HepG2 (cell line): ENCODE results near the gene DRC7. TPM values are rescaled to one million over a fixed set of nuclear protein-coding genes. Genes with fewer than 3 reads are reported as not detected.

Experiments
- ATAC-seq: fragments of 200-7000 bp; cut with Tn5 transposase; 3 replicates; pipeline ENCODE4 v1.9.1; 2020; ENCODE audit warnings: mild to moderate bottlenecking, moderate library complexity
- BruUV-seq: library from RNA; stranded (reverse); fragments of 400-500 nt; replicated peaks from 2 replicates; lab custom pipeline; 2021; lab: Mats Ljungman, UMichigan
- CTCF ChIA-PET: fragments of 300-600 bp; formaldehyde crosslinking; extraction: SDS; loops from one replicate; lab custom pipeline; 2021; ENCODE audit warnings: low total read pairs, inconsistent platforms, low intra/inter-chr PET ratio; lab: Yijun Ruan, JAX
- POLR2A ChIA-PET: fragments of 350-600 bp; sonication (Branson Sonifier 250); formaldehyde crosslinking; loops from one replicate; lab custom pipeline; 2020; ENCODE audit warnings: antibody characterized with exemption, inconsistent platforms; lab: Yijun Ruan, JAX
- DNase-seq: peaks from one replicate; pipeline ENCODE4 v3.0.0-alpha.2; 2015; ENCODE audit warnings: low spot score
- FAIRE-seq: peaks from 3 replicates; lab custom pipeline; 2011; peaks lifted over from hg19 to GRCh38; lab: Jason Lieb, UNC
- H2AFZ ChIP-seq: one replicate; pipeline ENCODE4 v1.6.1; 2011; ENCODE audit warnings: low read length, inconsistent platforms
- H3K27ac ChIP-seq: fragments of 300-600 bp; 3 replicates; pipeline ENCODE4 v1.8.0; 2011; ENCODE audit warnings: mixed run types, mild to moderate bottlenecking, mixed read lengths, low read length, inconsistent platforms; ENCODE audit not compliant: insufficient read depth; ENCODE audit errors: extremely low read length
- H3K27me3 ChIP-seq, 2 experiments: fragments of 200-600 bp in 1 of 2; 2 replicates in 1 of 2; 3 replicates in 1 of 2; pipeline versions ENCODE4 v1.6.0 to v1.8.0; 2011; ENCODE audit warnings: low read length in 2 of 2, mild to moderate bottlenecking in 2 of 2, moderate library complexity in 2 of 2, inconsistent platforms in 1 of 2; ENCODE audit not compliant: insufficient read depth in 2 of 2, control insufficient read depth in 1 of 2
- H3K36me3 ChIP-seq, 2 experiments: fragments of 200-600 bp in 1 of 2; replicated peaks in 1 of 2; 2 replicates in 1 of 2; 3 replicates in 1 of 2; pipeline versions ENCODE4 v1.5.1 to v1.8.0; 2011; ENCODE audit warnings: low read length in 2 of 2, inconsistent platforms in 1 of 2; ENCODE audit not compliant: insufficient read depth in 2 of 2, control insufficient read depth in 1 of 2
- H3K4me1 ChIP-seq: 2 replicates; pipeline ENCODE4 v1.5.1; 2012; ENCODE audit warnings: low read length, inconsistent platforms; ENCODE audit not compliant: insufficient read depth
- H3K4me2 ChIP-seq: 2 replicates; pipeline ENCODE4 v1.6.0; 2011; ENCODE audit warnings: low read depth, low read length, inconsistent platforms
- H3K4me3 ChIP-seq, 3 experiments: fragments of 200-600 bp in 1 of 3; sonication (generic), shearing (Covaris generic) in 1 of 3; replicated peaks in 1 of 3; 2 replicates each; pipeline ENCODE4 v1.5.1; 2011 to 2016; ENCODE audit warnings: low read length in 3 of 3, inconsistent platforms in 2 of 3, low read depth in 2 of 3, mild to moderate bottlenecking in 2 of 3, control low read depth in 1 of 3, mixed read lengths in 1 of 3; ENCODE audit not compliant: insufficient read depth in 1 of 3
- H3K79me2 ChIP-seq: one replicate; pipeline ENCODE4 v1.6.1; 2011; ENCODE audit warnings: low read length, inconsistent platforms; ENCODE audit not compliant: insufficient read depth
- H3K9ac ChIP-seq: 2 replicates; pipeline ENCODE4 v1.6.0; 2011; ENCODE audit warnings: mild to moderate bottlenecking, low read depth, low read length, inconsistent platforms; ENCODE audit not compliant: insufficient read depth
- H3K9me3 ChIP-seq: 2 replicates; pipeline ENCODE4 v1.5.1; 2012; ENCODE audit warnings: mild to moderate bottlenecking, low read length
- H4K20me1 ChIP-seq: 2 replicates; pipeline ENCODE4 v1.6.0; 2011; ENCODE audit warnings: inconsistent platforms, mild to moderate bottlenecking, low read length, moderate library complexity; ENCODE audit not compliant: insufficient read depth
- ARID5B ChIP-seq: IDR thresholded peaks from 2 replicates; pipeline ENCODE4 v1.4.0; 2020; ENCODE audit warnings: mild to moderate bottlenecking, missing genetic modification reagents
- ATAD3A ChIP-seq: sonication (generic); formaldehyde crosslinking; IDR thresholded peaks from 2 replicates; pipeline ENCODE4 v1.4.0; 2020; ENCODE audit warnings: missing genetic modification reagents
- ATRX ChIP-seq: sonication (generic); formaldehyde crosslinking; IDR thresholded peaks from 2 replicates; pipeline ENCODE4 v1.4.0; 2020; ENCODE audit warnings: missing genetic modification reagents, borderline replicate concordance
- GPBP1L1 ChIP-seq: sonication (generic); formaldehyde crosslinking; IDR thresholded peaks from 2 replicates; pipeline ENCODE4 v1.5.0; 2020; ENCODE audit warnings: mild to moderate bottlenecking, missing genetic modification reagents
- HIC2 ChIP-seq: sonication (generic); formaldehyde crosslinking; IDR thresholded peaks from 2 replicates; pipeline ENCODE4 v1.9.0; 2022; ENCODE audit warnings: low read depth, missing genetic modification reagents
- MED8 ChIP-seq: sonication (generic); formaldehyde crosslinking; IDR thresholded peaks from 2 replicates; pipeline ENCODE4 v1.8.1; 2023; ENCODE audit warnings: mild to moderate bottlenecking, missing genetic modification reagents; ENCODE audit not compliant: insufficient replicate concordance
- TAF15 ChIP-seq: fragments of 200-400 bp; formaldehyde crosslinking; IDR thresholded peaks from one replicate; pipeline ENCODE4 v1.6.1; 2018; ENCODE audit warnings: mild to moderate bottlenecking, low read depth, low read length; ENCODE audit not compliant: poor library complexity, severe bottlenecking
- ZBTB2 ChIP-seq: sonication (generic); formaldehyde crosslinking; IDR thresholded peaks from 2 replicates; pipeline ENCODE4 v1.8.0; 2022; ENCODE audit warnings: low read depth, missing genetic modification reagents
- ZFP36 ChIP-seq: fragments of 150-350 bp; IDR thresholded peaks from 2 replicates; pipeline ENCODE4 v1.6.1; 2018; ENCODE audit warnings: borderline replicate concordance, low read length, low read depth; ENCODE audit not compliant: partially characterized antibody
- ZNF362 ChIP-seq: sonication (generic); formaldehyde crosslinking; IDR thresholded peaks from 2 replicates; pipeline ENCODE4 v1.4.0; 2020; ENCODE audit warnings: missing genetic modification reagents, mild to moderate bottlenecking, borderline replicate concordance
- ZNF543 ChIP-seq: sonication (generic); formaldehyde crosslinking; IDR thresholded peaks from 2 replicates; pipeline ENCODE4 v1.4.0; 2020; ENCODE audit warnings: mild to moderate bottlenecking, missing genetic modification reagents
- ZNF788 ChIP-seq: sonication (generic); formaldehyde crosslinking; IDR thresholded peaks from 2 replicates; pipeline ENCODE4 v1.5.0; 2020; ENCODE audit warnings: mild to moderate bottlenecking, missing genetic modification reagents, borderline replicate concordance
- WGBS: methylation state at CpG from one replicate; pipeline ENCODE4 v1.1.6; 2017; ENCODE audit warnings: low lambda C conversion rate; 5-methylcytosine and 5-hydroxymethylcytosine counted together
- in situ Hi-C: cut with HindIII; loops from 2 replicates; pipeline ENCODE4 v1.10.0; 2017; ENCODE audit warnings: low pct_unique_long_range_greater_than_20kb; ENCODE audit not compliant: extremely low pct_ligation_motif_present
- intact Hi-C: fragments of 100-400 bp; cut with micrococcal nuclease; formaldehyde crosslinking; loops from one replicate; pipeline ENCODE4 v1.10.0; 2022; ENCODE audit not compliant: unreplicated experiment
- polyA plus RNA-seq, 8 experiments: library from polyadenylated mRNA; depleted of rRNA in 3 of 8; stranded (reverse) in 7 of 8; unstranded in 1 of 8; fragments of >200 nt; fragmentation: Illumina TruSeq in 4 of 8; extraction: Trizol in 4 of 8; gene quantifications; 2 replicates each; pipeline versions ENCODE4 v1.2.1 to v1.2.3, GENCODE V29; 2011 to 2016; ENCODE audit warnings: low read depth in 4 of 8, missing spikeins in 1 of 8, mixed read lengths in 1 of 8; ENCODE audit not compliant: insufficient read depth in 1 of 8
- total RNA-seq, 5 experiments: library from RNA; depleted of rRNA; stranded (reverse); fragments of >200 nt; fragmentation: Illumina TruSeq; extraction: Trizol; gene quantifications; 2 replicates each; pipeline ENCODE4 v1.2.3, GENCODE V29; 2016; ENCODE audit warnings: low read depth in 1 of 5

DRC7 gene
- total and polyA plus RNA-seq, 2 of the 13 experiments (the other 11 are each of a cell fraction or from before 2014, with no cell fraction given) = 2.7 to 3.4 TPM

GRCh38 chr16:57751539-57752202 lies 57.1 kb downstream of the DRC7 start:
- POLR2A ChIA-PET = no interaction called here
- Histone ChIP-seq H3K4me2 (no peak overlapping the region), H3K9me3 (no peaks in the 10 kb centered on the region), H3K4me3 (no peak overlapping the region), H3K9ac (no peak overlapping the region), H3K79me2 (no peaks in the 10 kb centered on the region), H3K36me3 (peaks cover 27 to 28% of the 10 kb centered on the region in 2 experiments; a peak in 4 of 5 replicates), H3K27me3 (no peaks in the 10 kb centered on the region), H2AFZ (no peak overlapping the region), H4K20me1 (no peaks in the 10 kb centered on the region), H3K4me1 (no peaks in the 10 kb centered on the region), H3K27ac (no peak overlapping the region)
- WGBS = 95% methylated on average over 26 of the region's 26 CpGs
- ATAC-seq (no peak), DNase-seq (no peak), FAIRE-seq (no peak)
- intact Hi-C loops (no loop called here), in situ Hi-C loops (no loop called here)
- CTCF ChIA-PET = no interaction called here
- no TSS peak for BruUV-seq
- TF ChIP-seq MED8 (CRISPR knock-in tag) (no peak), GPBP1L1 (CRISPR knock-in tag) (no peak), HIC2 (CRISPR knock-in tag) (no peak), ATRX (CRISPR knock-in tag) (no peak), ZNF543 (CRISPR knock-in tag) (no peak), ZBTB2 (no peak), ZFP36 (no peak), TAF15 (no peak), ATAD3A (CRISPR knock-in tag) (no peak), ZNF788 (CRISPR knock-in tag) (no peak), ARID5B (CRISPR knock-in tag) (no peak), ZNF362 (CRISPR knock-in tag) (no peak)
